Stimulated activated CD4-positive, alpha-beta T cell treated with anti-CD3 and anti-CD28 coated beads, Interleukin-12 subunit alpha, Interleukin-12 subunit beta, amount 100 ng/mL, for 24 hours (primary cell): Measurements from ENCODE around the gene WWC1.
"Not testable (repeated sequence)": the region's sequence is repeated elsewhere in the genome, so short reads cannot be mapped to it uniquely, and the experiment has no call there.

Source experiments
- DNase-seq, 2 experiments: peaks; one replicate each; pipeline ENCODE4 v3.0.0-alpha.2; 2020; ENCODE audit warnings: low read depth in 2 of 2

The WWC1 gene

GRCh38 chr5:168307925-168308584, 16.6 kb downstream of the WWC1 start:
- no peak for DNase-seq

GRCh38 chr5:168308976-168309598, 17.6 kb downstream of the WWC1 start:
- no peak for DNase-seq

- DNase-seq: not testable (repeated sequence)
Observed at GRCh38 chr5:168310541-168310940, 19.1 kb downstream of the WWC1 start.

GRCh38 chr5:168311061-168311566, 19.7 kb downstream of the WWC1 start:
- DNase-seq: no peak

GRCh38 chr5:168312606-168313295, 21.3 kb downstream of the WWC1 start:
- DNase-seq: no peak

GRCh38 chr5:168313596-168314204, 22.3 kb downstream of the WWC1 start:
- DNase-seq: no peak

- no peak for DNase-seq
Observed at GRCh38 chr5:168314735-168315411, 23.4 kb downstream of the WWC1 start.

GRCh38 chr5:168315416-168316138, 24.1 kb downstream of the WWC1 start:
- no peak for DNase-seq

- DNase-seq: no peak
Observed at GRCh38 chr5:168316139-168316578, 24.7 kb downstream of the WWC1 start.

GRCh38 chr5:168317096-168317520, 25.7 kb downstream of the WWC1 start:
- no peak for DNase-seq

- DNase-seq: no peak
Observed at GRCh38 chr5:168317521-168318147, 26.2 kb downstream of the WWC1 start.

GRCh38 chr5:168318240-168318639, 26.8 kb downstream of the WWC1 start:
- no peak for DNase-seq

GRCh38 chr5:168319774-168320173, 28.3 kb downstream of the WWC1 start:
- DNase-seq: no peak

GRCh38 chr5:168320805-168321204, 29.4 kb downstream of the WWC1 start:
- DNase-seq: no peak

GRCh38 chr5:168324859-168325630, 33.6 kb downstream of the WWC1 start:
- no peak for DNase-seq

GRCh38 chr5:168327019-168327421, 35.6 kb downstream of the WWC1 start:
- no peak for DNase-seq

- no peak for DNase-seq
Observed at GRCh38 chr5:168327451-168327850, 36.0 kb downstream of the WWC1 start.

GRCh38 chr5:168327994-168328393, 36.5 kb downstream of the WWC1 start:
- DNase-seq: no peak

GRCh38 chr5:168328814-168329213, 37.4 kb downstream of the WWC1 start:
- DNase-seq: no peak

- DNase-seq: no peak
Observed at GRCh38 chr5:168329302-168329701, 37.9 kb downstream of the WWC1 start.
